ENCODE measurements around the gene CD58.
A peak's percentile ranks its signal among the peaks of the same experiment; 100 is the strongest.
"Not testable (repeated sequence)": the region's sequence is repeated elsewhere in the genome, so short reads cannot be mapped to it uniquely, and the experiment has no call there.

Gene CD58

DNA sequence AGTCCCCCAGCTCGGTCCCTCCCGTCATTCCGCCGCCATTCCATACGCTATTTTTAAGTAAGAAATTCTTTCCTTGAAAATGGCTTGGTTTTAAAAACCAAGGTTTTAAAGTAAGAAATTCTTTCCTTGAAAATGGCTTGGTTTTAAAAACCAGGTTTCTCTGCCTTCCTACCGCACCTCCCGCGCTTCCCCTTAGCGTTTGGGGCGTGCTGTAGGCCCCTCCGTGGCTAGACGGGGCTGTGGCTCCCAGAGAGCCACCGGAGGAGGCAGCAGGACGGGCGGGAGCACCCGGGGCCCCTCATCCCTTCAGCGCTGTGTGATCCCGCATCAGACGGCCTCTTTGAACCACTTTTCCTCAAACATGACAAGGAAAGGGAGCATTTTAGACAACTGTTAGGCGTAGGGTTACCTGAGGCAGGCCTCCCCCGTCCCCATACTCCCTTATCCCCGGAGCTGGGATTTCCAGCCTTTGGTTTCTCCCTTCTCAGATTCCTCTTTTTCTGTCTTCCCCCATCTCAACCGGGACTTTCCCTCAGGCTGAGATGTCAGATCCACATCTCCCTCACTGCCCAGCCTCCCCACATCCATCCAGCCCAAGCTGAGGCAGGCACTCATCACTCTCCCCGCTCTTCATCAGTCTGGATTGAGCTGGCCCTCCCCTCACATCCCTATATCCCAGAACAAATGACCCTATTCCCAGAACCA is 541 bp upstream of the CD58 start:
- DNase-seq (ENCODE audit: low read depth in 1 of 2, low spot score in 1 of 2) = no peak

DNA sequence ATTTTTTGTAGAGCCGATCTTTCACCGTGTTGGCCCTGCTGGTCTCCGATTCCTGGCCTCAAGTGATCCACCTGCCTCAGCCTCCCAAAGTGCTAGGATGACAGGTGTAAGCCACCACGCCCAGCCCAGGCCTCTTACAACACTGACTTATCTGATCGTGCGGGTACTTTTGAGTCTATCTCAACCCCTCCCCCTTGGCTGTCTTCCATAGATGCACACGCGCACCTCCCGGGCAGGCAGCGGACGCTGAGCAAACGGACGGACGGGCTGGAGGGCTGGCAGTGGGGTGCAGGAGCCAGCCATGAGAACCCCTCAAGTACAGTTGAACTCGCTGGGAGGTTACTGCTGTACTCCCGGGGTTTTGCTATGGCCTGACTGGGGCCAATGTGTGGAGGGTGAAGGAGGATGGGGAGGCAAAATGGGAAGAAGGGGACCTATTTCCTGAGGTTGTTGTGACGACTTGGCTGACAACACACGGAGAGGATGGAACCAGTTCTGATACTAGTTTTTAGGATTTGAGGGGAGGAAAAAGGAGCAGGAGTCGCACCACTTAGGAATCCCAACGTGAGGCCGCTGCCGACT is 959 bp downstream of the CD58 start:
- peak; percentile 21 to 29 for DNase-seq (ENCODE audit: low read depth in 1 of 2, low spot score in 1 of 2)

DNA sequence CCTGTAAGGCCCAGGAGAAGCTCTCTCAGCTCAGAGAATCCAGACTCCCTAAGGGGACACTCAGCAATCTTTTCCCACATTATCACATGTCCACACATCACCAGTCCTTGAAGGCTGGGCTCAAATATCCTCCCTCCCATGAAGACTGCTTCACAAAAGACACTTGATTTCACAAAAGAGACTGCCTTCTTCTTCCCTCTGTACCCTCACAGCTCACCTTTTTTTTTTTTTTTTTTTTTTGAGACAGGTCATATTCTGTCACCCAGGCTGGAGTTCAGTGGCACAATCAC is 1.5 kb downstream of the CD58 start:
- DNase-seq (ENCODE audit: low read depth in 1 of 2, low spot score in 1 of 2) = no peak

DNA sequence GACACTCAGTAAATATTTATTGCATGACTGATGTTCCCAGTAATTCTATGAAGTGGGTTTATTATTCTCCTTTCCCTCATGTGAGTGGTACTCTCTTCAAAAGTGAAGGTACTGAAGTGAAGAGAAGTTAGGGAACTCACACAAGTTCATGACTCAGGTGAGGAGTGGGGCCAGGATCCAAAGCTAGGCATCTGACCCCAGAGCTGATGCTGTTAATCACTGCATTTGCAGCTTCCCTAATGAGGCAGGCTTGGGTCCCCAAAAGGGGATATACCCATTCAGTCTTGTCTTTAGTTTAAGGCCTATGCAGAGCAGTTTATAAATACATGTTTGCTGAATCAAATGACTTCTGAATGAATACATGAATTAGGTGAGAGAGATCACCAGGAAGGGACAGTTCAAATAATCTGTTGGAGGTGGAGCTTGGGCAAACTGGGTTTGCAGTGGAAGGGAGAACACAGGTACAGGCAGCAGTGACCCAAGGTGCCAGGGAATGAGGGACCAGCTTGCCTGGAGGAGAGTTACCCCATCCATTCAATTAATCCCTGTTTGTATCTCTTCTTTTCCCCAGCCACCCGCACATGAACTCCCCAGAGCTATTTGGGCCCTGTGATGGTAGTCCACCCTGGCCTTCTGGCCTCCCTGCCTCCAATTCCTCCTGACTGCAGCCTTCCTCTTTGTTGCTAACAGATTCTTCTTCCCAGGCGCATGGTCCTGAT is 2.0 kb downstream of the CD58 start:
- no peak for DNase-seq (ENCODE audit: low read depth in 1 of 2, low spot score in 1 of 2)

DNA sequence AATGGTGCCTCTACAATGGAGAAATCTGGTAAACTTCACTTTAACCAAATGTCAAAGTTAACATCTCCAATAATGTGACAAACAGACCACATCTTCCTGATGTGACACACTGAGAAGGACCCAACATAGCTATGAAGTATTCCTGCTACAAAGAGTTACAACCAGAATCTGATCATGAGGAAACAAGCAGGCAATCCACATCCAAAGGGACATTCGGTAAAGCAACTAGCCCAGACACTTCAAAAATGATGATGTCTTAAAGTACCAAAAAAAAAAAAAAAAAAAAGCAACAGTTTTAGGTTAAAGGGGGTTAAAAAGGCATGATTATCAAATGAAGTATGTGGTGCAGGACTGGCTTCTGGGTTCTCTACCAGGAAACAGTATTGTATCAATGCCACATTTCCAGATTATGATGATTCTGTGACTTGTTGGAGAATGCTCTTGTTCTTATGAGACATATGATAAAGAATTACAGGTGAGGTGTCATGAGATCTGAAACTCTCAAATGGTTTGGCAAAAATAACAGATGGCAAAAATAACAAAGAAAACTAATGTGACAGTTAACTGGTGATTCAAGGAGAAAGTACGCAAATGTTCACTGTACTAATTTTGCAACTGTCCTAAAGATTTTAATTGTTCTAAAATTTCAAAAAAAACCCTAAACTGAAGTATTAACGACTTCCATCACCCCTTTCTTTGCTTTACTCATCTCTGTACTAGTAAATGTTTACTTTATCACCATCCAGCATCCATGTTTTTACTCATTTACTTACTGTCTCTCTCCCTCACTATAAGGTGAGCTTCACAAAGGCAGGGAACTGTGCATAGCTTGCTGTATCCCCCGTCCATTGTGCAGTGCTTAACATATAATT is 2.8 kb downstream of the CD58 start:
- DNase-seq (ENCODE audit: low read depth in 1 of 2, low spot score in 1 of 2) = no peak

DNA sequence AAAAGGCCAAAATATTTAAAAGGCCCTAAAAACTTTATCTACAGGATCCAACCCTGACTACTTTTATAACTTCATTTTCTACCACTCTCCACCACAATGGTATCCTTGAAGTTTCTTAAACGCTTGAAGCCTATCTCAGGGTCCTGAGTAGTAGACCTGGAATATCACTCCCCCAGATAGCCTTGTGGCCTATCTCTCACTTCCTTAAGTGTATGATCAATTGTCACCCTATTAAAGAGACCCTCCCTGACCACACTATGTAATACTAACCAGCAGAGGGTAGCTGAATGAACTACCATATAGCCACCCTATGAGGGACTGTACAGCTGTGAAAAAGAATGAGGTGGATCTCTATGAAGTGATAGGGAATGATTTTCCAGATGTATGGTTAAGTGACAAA is 5.6 kb downstream of the CD58 start:
- no peak for DNase-seq (ENCODE audit: low read depth in 1 of 2, low spot score in 1 of 2)

DNA sequence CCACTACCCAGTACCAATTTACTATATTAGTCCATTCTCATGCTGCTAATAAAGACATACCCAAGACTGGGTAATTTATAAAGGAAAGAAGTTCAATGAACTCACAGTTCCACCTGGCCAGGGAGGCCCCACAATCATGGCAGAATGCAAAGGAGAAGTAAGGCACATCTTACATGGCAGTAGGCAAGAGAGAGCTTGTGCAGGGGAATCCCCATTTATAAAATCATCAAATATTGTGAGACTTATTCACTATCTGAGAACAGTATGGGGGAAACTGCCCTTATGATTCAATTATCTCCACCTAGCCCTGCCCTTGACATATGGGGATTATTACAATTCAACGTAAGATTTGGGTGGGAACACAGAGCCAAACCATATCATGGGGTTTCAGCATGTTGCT is 6.4 kb downstream of the CD58 start:
- DNase-seq (ENCODE audit: low read depth in 1 of 2, low spot score in 1 of 2) = no peak

DNA sequence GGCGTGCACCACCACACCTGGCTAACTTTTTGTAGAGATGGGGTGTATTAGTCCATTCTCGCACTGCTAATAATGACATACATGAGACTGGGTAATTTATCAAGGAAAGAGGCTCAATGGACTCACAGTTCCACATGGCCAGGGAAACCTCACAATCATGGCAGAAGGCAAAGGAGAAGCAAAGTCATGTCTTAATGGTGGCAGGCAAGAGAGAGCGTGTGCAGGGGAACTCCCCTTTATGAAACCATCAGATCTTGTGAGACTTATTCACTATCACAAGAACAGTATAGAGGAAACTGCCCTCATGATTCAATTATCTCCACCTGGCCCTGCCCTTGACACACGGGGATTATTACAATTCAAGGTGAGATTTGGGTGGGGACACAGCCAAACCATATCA is 8.4 kb downstream of the CD58 start:
- DNase-seq (ENCODE audit: low read depth in 1 of 2, low spot score in 1 of 2) = not testable (repeated sequence)

DNA sequence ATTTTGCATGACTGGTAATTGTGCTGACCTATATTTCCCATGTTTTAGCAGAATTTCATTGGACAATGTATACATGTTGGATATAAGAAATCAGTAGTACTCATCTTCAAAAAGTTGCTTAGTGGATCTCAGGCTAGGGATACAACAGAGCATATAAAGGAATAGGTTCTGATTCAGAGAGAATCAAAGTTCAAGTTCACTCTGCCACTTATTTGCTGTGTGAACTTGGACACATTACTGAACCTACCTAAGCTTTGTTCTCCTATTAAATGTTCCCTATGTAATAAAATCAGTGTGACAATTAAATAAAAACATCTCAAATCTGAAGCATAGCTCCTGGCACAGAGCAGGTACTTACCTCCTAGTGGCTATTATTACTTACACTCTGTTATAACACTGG is 9.3 kb downstream of the CD58 start:
- no peak for DNase-seq (ENCODE audit: low read depth in 1 of 2, low spot score in 1 of 2)

DNA sequence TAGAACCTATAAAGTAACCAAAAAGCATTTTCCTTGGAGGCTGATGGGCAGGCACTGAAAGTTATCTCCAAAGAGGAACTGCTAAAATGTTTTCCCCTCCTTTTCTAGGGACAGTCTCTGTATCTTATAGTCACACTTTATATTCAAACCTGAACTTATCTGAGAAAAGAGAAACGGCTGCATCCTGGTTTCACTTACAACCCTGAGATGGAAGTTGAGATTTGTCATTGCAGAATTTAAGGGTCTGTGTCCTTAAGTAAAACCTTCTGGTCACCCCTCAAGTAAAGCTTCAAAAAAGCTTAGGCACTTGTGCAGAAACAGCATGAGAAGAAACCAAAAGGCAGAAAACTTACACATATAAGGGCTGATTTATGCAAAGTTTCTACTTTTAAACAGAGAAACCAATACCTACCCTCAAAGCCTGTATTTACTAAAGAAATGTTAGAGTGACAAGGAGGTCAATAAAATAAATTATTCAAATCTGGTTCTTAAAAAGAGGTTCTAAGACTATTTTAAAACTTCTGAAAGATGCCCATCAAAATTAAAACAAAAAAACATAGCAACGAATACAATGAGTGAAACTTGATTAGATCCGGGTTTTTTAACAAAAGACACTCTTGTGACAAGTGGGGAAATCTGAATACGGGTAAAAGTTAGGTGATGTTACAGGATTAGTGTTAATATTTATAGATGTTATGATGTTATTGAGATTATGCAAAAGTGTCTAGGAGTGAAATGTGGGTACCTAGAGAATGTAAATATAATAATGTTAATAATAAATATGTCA is 9.9 kb downstream of the CD58 start:
- no peak for DNase-seq (ENCODE audit: low read depth in 1 of 2, low spot score in 1 of 2)

DNA sequence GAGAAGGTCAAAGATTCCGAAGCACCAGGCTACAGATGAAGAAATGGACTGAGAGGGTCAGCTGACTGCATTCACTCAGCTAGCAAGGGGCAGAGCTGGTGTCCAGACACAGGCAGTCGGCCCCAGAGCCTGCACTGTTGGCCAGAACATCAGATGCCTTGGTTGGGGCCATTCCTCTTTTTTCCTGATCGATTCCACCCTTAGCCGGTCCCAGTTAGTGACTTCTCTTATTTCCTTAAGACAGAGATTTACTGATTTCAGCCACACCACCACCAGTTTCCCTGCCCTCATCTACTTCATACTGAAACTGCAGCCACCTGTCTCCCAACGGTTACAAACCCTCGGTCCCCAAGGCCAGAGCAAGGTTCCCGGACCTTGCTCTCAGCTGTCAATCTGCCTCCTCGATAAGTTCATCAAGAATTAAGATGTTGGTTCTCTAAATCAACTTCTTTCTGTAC is 11.5 kb downstream of the CD58 start:
- DNase-seq (ENCODE audit: low read depth in 1 of 2, low spot score in 1 of 2) = no peak

DNA sequence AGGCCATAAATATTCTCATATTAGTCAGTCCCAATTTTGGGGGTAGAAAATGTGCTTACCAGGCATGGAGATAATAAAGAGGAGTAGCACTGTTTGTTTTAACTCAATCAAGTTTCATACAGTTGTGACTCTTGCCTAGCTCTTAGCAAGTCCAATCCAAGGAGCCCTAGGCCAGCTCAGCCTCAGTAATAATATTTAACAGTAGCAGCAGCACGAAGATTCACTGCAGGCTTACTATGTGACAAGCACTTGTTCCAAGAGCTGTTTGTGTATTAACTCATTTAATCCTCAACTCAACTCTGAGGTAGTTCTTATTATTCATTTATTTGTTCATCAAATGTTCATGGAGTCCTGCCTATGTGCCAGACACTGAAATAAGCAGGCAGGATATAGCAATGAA is 12.3 kb downstream of the CD58 start:
- no peak for DNase-seq (ENCODE audit: low read depth in 1 of 2, low spot score in 1 of 2)

DNA sequence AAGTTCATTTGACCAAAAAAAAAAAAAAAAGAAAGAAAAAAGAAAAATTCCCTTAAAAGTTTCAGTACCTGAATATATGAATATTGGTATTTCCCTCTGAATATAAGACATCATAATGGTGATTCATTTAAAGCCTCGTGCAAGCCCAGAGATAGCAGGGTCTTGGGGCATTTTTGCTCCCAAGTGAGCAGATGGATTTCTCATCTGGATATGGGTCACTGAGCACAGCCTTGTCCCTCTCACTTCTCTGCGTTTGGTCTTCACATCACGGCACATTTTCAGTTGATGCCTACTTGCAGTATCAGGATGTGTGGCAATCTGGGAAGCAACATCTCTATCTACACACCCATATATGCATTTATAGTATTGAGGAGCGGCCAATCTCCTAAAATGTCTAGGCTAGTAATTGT is 12.7 kb downstream of the CD58 start:
- no peak for DNase-seq (ENCODE audit: low read depth in 1 of 2, low spot score in 1 of 2)

DNA sequence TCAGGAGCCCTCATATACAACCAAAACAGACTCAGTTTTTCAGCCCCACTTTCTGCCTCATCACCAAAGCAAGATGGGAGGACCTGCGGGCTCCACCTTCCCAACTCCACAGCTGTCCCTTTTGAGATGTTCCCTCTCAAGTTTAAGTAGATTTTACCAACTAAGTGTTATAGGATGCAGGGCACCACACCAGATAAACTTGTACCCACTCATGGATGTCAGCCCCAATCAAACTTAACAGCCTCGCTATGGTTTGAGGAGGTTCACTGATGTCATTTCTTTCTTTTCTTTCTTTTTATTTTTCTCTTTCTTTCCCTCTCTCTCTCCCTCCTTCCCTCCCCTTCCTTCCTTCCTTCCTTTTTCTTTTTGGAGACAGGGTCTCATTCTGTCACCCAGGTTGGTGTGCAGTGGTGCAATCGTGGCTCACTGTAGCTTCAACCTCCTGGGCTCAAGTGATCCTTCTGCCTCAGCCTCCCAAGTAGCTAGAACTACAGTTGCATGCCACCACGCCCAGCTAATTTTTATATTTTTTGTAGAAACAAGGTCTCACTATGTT is 13.4 kb downstream of the CD58 start:
- DNase-seq (ENCODE audit: low read depth in 1 of 2, low spot score in 1 of 2) = no peak

DNA sequence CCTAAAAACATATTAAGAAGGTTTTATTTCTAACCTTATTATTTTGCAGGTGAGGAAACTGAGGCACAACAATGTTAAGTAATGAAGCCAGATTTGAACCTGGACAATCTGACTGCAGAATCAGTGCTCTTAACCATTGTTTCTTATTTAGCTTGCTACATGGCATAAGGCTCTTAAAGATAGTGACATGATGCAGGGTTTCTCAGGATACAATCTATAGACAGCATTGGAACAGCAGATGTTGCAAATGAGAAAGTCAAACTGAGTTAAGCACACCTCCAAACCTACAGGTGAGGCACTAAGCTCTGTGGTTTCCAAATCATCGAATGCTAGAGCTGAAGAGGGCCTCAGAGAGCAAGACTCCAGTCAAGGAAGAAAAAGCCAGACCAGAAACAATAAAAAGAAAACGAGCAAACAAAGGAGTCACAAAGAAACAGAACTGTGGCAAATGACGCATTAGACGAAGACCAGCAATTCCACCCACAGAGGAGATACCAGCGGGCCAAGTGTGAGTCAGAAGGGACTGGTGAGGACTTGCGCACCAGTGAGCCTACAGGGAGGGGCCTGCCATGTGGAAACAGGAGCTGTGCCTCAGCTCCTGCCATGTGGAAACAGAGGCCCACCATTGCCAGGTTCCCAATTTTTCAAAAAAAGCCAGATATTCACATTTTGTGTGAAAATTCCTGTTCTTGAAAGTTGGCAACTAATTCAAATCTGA is 14.4 kb downstream of the CD58 start:
- DNase-seq (ENCODE audit: low read depth in 1 of 2, low spot score in 1 of 2) = peak; percentile 34 to 42

DNA sequence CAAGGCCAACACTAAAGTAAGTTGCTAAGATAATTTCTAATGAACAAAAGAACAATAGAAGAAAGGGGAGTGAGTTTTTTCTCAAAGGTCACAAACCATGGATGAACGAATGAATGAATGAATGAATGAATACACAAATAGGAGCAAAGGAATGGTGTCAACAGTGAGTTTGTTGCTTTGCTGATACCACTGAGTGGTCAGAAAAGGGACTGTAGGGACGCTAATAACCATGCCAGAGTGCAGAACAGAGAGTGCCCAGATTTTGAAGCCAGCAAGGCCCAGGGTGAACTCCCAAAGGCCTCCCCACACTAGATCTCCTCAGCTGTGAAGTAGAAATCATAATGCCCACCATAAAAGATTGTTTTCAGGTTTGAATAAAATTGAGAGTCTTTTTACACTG is 15.9 kb downstream of the CD58 start:
- no peak for DNase-seq (ENCODE audit: low read depth in 1 of 2, low spot score in 1 of 2)

DNA sequence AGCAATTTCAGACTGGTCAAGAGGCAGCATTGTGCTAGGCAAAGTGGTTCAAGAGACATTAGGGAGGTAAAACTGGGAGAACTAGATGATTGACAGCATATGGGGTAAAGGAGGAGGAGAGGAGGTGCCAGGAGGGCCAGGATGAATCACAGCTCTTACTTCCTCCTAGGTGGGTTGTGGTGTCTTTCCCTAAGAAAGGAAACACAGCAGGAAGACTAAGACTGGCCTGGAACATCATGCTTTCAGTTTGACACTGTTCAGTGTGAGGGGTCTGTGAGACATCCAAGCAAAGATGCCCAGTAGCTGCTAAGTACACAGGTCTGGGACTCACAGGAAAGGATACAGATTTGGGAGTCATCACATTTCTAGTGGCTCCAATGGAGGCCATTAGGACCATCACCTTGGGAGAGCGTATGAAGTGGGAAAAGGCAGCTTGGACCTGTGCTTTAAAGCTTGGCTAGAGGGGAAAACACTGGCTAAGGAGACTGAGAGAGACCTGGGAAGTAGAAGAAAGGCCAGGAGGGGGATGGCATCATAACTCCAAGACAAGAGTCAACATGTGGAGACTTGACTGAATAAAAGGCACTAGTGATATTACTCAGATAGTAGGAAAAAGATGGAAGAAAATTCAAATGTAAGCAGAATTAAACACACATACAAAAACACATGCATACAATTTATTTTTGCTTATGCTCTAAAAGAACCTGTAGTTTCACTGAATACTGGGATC is 17.3 kb downstream of the CD58 start:
- DNase-seq (ENCODE audit: low read depth in 1 of 2, low spot score in 1 of 2) = no peak

DNA sequence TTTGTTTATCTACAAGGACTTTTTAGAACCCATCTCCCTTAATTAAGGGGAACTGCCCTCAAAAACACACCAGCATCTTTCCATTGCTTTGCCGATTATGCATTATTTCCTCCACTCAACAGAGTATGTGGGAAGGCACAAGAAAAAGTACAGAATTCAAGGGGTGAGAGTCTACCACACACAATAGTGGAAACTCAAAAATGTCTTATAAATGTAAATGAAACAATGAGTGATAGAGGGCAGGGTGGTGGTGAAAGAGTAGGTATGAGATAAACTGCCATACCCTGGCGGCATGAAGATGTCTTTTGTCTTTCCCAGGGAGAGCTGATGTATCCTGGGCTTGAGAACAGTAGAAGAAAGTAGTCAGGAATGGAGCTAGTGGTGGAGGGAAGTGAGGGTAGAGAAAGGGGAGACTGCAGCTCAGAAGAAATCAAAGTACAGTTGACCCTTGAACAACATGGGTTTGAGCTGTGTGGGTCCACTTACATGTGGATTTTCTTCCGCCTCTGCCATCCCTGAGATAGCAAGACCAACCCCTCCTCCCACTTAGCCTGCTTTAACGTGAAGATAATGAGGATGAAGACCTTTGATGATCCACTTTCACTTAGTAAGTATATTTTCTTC is 24.4 kb downstream of the CD58 start:
- DNase-seq (ENCODE audit: low read depth in 1 of 2, low spot score in 1 of 2) = no peak

DNA sequence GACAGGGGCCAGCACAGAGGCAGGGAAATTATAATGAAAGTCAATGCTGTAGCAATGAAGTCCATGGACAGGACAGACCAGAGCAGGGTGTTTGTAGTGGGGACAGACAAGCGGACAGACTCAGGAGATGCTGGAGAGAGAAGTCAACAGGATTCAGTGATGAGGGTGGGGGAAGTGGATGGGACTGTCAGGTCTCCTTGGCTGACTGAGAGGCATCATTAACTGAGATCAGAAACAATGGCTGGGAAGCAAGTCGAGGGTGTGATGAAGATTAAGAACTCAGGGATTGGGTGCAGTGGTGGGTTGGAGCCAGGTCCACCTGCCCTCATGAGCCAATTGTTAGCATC is 25.5 kb downstream of the CD58 start:
- DNase-seq (ENCODE audit: low read depth in 1 of 2, low spot score in 1 of 2) = no peak

Data from stimulated activated CD4-positive, alpha-beta T cell treated with anti-CD3 and anti-CD28 coated beads, Interleukin-15, amount 100 ng/mL, for 1 hour (primary cell).